Fibroblast of mammary gland (primary cell): ENCODE results near the gene IRAK3.
A peak's percentile ranks its signal among the peaks of the same experiment; 100 is the strongest.
"Not testable (repeated sequence)": the region's sequence is repeated elsewhere in the genome, so short reads cannot be mapped to it uniquely, and the experiment has no call there.

ENCODE experiments used
- DNase-seq: peaks from one replicate; pipeline ENCODE4 v3.0.0-alpha.2; 2010; ENCODE audit warnings: low read depth
- H3K4me3 ChIP-seq: 2 replicates; pipeline ENCODE4 v1.5.1; 2011; ENCODE audit warnings: low read depth, mild to moderate bottlenecking, low read length, moderate library complexity; ENCODE audit not compliant: control insufficient read depth
- TF ChIP-seq, protein P1 (sequence below): conservative IDR thresholded peaks from 2 replicates; pipeline ENCODE4 v1.5.1; 2011; ENCODE audit warnings: low read depth, low read length, inconsistent platforms; ENCODE audit not compliant: control insufficient read depth, insufficient read depth

The IRAK3 gene

DNA sequence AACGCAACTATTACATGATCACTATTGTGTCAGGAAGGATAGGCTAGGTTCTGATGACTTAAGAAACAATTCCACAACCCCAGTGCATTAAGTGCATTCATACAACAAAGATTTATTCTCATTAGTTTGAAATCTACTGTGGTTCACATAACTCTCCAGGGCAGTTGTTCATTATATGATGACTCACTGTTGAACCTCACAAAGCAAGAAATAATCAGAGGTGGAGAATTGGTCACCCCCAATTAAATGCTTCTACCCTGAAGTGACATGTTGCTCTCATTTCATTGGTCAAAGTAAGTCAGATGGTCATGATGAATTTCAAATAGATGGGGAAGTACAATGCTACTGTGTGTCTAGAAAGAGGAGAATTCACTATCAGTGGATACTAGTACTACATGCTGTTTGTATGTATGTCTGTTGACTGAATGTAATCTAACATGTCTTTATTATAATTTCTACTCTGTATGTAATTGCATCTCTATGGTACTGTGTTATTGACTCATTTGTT, 107.2 kb downstream of the IRAK3 start:
- TF ChIP-seq, protein P1, sequence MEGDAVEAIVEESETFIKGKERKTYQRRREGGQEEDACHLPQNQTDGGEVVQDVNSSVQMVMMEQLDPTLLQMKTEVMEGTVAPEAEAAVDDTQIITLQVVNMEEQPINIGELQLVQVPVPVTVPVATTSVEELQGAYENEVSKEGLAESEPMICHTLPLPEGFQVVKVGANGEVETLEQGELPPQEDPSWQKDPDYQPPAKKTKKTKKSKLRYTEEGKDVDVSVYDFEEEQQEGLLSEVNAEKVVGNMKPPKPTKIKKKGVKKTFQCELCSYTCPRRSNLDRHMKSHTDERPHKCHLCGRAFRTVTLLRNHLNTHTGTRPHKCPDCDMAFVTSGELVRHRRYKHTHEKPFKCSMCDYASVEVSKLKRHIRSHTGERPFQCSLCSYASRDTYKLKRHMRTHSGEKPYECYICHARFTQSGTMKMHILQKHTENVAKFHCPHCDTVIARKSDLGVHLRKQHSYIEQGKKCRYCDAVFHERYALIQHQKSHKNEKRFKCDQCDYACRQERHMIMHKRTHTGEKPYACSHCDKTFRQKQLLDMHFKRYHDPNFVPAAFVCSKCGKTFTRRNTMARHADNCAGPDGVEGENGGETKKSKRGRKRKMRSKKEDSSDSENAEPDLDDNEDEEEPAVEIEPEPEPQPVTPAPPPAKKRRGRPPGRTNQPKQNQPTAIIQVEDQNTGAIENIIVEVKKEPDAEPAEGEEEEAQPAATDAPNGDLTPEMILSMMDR = no peak
- no peak for DNase-seq
- no peak overlapping the region for H3K4me3 ChIP-seq

DNA sequence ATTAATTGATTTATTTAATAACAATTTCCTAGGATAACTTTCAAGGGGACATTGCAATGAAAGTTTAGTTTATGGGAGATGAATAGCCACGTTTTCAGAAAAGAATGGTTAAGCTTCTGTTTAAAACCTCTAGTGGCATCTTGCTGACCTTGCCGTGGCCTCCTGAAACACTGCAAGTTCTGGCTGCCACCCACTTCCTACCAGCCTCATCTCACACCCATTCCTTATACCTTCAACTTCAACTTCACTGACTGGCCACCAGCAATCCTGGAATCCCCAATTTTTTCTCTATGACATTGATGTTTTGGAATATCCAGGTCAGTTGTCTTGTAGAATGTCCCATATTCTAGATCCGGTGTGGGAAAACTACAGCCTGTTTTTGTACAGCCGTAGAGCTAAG, 108.1 kb downstream of the IRAK3 start:
- DNase-seq = no peak
- TF ChIP-seq, protein P1 = no peak
- H3K4me3 ChIP-seq = no peak overlapping the region

DNA sequence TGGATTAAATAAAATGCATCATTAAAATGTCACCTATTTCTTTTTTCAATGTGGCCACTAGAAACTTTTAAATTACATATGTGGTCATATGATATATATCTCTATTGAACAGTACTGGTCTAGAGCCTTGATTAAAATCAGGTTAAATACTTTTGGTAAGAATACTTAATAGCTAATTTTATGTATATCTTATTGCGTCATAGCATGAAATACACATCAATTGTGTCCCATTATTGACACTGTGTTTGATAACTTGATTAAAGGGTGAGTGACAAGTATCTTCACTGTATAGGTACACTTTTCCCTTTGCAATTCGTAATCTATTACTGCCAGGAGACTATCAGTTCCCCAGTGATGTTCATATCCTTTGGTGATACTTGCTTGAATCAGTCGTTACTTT, 108.9 kb downstream of the IRAK3 start:
- no peak for DNase-seq
- TF ChIP-seq, protein P1 = no peak
- no peak overlapping the region for H3K4me3 ChIP-seq

DNA sequence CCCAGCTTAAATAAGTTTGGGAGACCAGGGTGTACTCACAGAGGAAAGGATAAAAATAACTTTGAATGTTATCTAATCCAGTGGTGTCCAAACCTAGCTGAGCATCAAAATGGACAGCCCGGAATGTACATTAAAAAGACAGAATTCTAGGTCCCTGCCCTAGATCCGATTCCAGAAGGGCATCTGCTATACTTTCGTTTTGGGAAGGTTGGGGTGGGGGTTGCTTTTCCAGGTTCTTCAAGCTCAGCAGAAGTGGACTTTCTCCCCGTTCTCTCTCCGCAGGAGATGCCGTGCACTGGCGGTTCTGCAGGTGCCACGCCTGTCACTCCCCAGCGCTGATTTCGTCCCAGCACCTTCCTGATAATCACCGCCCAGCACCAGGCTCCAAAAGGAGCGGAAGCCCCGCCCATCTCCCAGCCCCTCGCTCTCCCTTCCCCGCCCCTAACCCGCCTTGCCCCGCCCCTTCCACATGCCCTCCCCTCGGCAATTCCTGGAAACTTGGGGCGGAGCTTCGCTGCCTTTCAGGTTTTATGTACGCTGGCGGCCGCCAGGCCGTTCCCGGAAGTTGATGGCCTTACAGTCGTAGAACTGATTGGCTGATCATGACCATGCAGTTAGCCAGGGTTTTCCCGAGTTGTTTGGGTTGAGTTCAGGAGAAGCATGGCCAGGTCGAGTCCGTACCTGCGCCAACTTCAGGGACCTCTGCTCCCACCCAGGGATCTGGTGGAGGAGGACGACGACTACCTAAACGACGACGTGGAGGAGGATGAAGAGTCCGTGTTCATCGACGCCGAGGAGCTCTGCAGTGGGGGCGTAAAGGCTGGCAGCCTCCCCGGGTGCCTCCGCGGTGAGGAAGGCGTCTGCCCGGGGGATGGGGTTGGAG, 113.2 kb downstream of the IRAK3 start, which contains the start of gene HELB:
HELB (plus strand) TSS at position 550 of the 883 bp plus-strand sequence; CDS start at position 661, 111 bp downstream.
- H3K4me3 ChIP-seq = peak within 1 kb of the TSS; percentile 79
- DNase-seq = peak; percentile 94
- TF ChIP-seq, protein P1 = no peak

DNA sequence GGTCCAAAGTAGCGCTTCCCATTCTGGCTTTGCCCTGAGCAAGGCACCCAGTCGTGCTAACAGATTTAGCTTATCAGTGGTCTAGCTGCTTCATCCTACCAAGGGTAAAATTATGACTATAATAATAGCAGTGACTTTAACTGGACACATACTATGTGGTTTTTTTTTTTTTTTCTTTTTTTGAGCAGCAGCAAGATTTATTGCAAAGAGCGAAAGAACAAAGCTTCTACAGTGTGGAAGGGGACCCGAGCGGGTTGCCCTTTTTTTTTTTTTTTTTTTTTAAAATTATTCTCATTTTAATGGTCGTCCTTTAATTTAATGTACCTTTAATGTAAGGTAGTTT, 113.8 kb downstream of the IRAK3 start:
- peak overlapping the region; percentile 79 for H3K4me3 ChIP-seq
- TF ChIP-seq, protein P1 = no peak

DNA sequence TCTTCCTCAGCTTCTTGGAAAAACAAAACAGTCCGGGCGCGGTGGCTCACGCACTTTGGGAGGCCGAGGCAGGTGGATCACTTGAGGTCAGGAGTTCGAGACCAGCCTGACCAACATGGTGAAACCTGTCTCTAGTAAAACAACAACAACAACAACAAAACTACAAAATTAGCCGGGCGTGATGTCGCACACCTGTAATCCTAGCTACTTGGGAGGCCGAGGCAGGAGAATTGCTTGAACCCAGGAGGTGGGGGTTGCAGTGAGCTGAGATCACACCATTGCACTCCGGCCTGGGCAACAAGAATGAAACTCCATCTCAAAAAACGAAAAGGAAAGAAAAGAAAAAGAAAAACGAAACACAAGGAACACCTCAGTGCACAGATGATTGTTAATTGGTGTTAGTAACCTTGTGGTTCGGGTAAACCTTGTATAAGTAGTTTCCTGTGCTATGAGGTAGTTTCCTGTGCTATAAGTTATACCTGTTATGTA, 114.3 kb downstream of the IRAK3 start:
- DNase-seq = not testable (repeated sequence)
- H3K4me3 ChIP-seq = peak overlapping the region; percentile 79

More for the DNA sequence above, 113.8 kb downstream of the IRAK3 start:
- DNase-seq = no peak
